DMS79 treated with DMSO at 0.1 percent for 48 hours (cell line): Measurements from ENCODE around the gene ZFP37.
A peak's percentile ranks its signal among the peaks of the same experiment; 100 is the strongest.
"Not testable (repeated sequence)": the region's sequence is repeated elsewhere in the genome, so short reads cannot be mapped to it uniquely, and the experiment has no call there.

Source experiments
- DNase-seq: peaks from one replicate; lab custom pipeline; 2025; lab: John Stamatoyannopoulos, UW

ZFP37 gene

GRCh38 chr9:113056191-113057106 lies at the start of gene ZFP37:
Gene ZFP37 (minus strand): TSS chr9:113056724. CDS start chr9:113056688, 36 bp downstream.
- no peak for DNase-seq

- DNase-seq: not testable (repeated sequence)
Observed at GRCh38 chr9:113105345-113105744, 48.8 kb upstream of the ZFP37 start.

GRCh38 chr9:113095561-113095960 lies 39.0 kb upstream of the ZFP37 start:
- no peak for DNase-seq

GRCh38 chr9:113089924-113090323 lies 33.4 kb upstream of the ZFP37 start:
- DNase-seq: not testable (repeated sequence)

- DNase-seq: not testable (repeated sequence)
Observed at GRCh38 chr9:113089143-113089505, 32.6 kb upstream of the ZFP37 start.

GRCh38 chr9:113088456-113089142 lies 32.1 kb upstream of the ZFP37 start:
- not testable (repeated sequence) for DNase-seq

GRCh38 chr9:113062932-113063310 lies 6.4 kb upstream of the ZFP37 start:
- not testable (repeated sequence) for DNase-seq

GRCh38 chr9:113062256-113062931 lies 5.9 kb upstream of the ZFP37 start:
- DNase-seq: not testable (repeated sequence)

GRCh38 chr9:113061072-113061850 lies 4.7 kb upstream of the ZFP37 start:
- not testable (repeated sequence) for DNase-seq

GRCh38 chr9:113059581-113060284 lies 3.2 kb upstream of the ZFP37 start:
- not testable (repeated sequence) for DNase-seq

- DNase-seq: no peak
Observed at GRCh38 chr9:113057193-113057592, 669 bp upstream of the ZFP37 start.

GRCh38 chr9:113042884-113043657 lies 13.5 kb downstream of the ZFP37 start:
- DNase-seq: no peak

- DNase-seq: no peak
Observed at GRCh38 chr9:113026200-113026599, 30.3 kb downstream of the ZFP37 start.

- DNase-seq: no peak
Observed at GRCh38 chr9:113018247-113018646, 38.3 kb downstream of the ZFP37 start.

- DNase-seq: no peak
Observed at GRCh38 chr9:113012492-113012891, 44.0 kb downstream of the ZFP37 start.

GRCh38 chr9:113011911-113012381 lies 44.6 kb downstream of the ZFP37 start, which contains the start of gene ZNF883:
Gene ZNF883 (minus strand): TSS chr9:113012192.
- peak; percentile 85 for DNase-seq

GRCh38 chr9:113005777-113006176 lies 50.7 kb downstream of the ZFP37 start:
- DNase-seq: no peak

- no peak for DNase-seq
Observed at GRCh38 chr9:112997236-112997941, 59.1 kb downstream of the ZFP37 start.
